COR-L47 (cell line): Measurements from ENCODE around the gene TSPEAR.

Experiments
- DNase-seq: peaks from one replicate; lab custom pipeline; 2025; lab: John Stamatoyannopoulos, UW

The TSPEAR gene

DNA sequence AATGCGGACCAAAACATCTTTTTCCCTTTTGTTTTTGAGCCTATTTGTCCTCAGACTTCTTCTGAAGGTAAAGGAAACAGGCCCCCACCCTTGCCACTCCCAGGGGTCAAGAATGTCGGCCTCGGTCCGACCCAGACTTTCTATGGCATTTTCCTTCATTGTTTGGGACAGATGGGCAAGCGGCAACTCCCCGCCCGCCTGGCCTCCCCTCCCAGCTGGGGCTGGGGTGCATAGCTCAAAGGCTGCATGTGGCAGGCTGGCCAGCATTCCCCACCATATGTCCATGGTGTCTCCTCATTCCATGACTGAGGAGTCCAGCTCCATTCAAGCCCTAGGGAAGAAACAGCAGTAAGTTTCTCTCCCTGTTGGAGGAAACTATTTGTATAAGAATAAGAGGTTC, 29.4 kb upstream of the TSPEAR start:
- DNase-seq = no peak

DNA sequence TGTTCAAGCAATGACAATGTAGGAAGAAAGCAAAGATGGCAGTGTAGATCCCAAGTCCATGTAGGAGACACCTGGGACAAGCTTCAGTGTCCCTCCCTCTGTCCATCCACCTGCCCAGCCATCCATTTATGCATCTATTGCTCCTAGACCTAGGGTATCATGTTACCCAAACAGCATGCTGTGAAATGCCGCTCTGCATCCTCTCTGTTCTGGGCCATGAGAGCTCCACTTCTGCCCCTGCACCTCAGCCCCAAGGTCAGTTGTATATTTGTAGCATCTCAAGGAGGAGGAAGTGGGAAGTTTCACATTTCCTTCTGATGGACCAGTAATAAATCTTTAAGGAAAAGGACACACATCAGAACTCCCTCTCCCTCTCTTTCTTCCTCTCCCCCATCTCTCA, 27.9 kb upstream of the TSPEAR start:
- DNase-seq = no peak

GRCh38 chr21:44738621-44739020, 27.2 kb upstream of the TSPEAR start:
- no peak for DNase-seq

GRCh38 chr21:44737706-44738354, 26.5 kb upstream of the TSPEAR start:
- no peak for DNase-seq

GRCh38 chr21:44736291-44737004, 25.1 kb upstream of the TSPEAR start:
- peak; percentile 97 for DNase-seq

- DNase-seq = no peak
Observed at GRCh38 chr21:44735821-44736220, 24.4 kb upstream of the TSPEAR start.

DNA sequence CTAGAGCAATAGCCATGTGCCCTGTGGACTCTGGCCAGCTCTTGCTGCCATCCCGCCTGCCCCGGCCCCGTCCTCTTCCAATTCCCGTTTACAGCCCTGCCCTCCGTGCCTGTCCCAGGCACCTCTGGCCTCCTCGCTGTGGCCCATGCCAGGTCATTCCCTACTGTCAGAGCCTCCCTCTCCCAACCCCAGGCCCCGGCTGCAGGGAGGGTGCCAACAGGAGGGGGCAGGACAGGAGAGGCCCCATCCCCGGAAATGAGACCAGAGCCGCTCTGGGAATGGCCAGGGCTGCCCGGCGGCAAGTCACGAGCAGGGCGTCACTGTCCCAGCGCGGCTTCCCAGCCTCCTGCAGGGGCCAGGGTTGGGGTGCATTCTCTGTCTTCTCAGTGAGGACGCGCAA, 23.5 kb upstream of the TSPEAR start:
- DNase-seq = no peak

DNA sequence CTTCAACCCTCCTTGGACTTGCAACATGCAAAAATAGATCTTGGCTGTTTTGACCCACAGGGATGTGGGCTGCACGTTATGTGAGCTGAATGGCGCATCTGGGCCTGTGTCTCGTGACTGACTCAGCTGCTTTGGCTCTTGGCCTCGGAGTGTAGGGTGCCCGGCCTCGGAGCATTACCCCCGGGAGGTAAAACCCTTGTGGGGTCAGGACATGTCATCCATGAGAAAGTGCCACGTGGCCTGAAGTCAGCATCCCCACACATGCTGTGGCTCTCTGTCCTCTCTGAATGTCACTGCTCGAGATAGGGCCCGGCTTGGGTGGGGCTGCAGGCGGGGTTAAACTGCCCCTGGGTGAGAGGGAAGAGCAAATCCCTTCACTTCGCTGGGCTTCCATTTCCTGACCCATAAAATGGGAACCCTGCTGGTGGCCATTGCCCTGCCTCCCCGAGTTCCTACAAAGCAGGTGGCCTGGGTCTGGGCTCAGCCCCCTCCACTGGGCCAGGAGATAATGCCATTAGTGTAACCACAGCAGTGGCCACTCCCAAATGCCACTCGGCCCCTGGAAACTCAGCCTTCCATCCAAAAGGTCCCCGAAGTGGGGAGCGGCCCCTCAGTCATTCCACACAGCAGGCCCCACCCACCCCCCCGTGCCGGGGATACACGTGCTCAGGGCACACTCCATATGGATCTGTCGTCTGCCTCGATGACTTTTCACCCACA, 22.8 kb upstream of the TSPEAR start:
- no peak for DNase-seq

- no peak for DNase-seq
Observed at GRCh38 chr21:44732956-44733355, 21.6 kb upstream of the TSPEAR start.

DNA sequence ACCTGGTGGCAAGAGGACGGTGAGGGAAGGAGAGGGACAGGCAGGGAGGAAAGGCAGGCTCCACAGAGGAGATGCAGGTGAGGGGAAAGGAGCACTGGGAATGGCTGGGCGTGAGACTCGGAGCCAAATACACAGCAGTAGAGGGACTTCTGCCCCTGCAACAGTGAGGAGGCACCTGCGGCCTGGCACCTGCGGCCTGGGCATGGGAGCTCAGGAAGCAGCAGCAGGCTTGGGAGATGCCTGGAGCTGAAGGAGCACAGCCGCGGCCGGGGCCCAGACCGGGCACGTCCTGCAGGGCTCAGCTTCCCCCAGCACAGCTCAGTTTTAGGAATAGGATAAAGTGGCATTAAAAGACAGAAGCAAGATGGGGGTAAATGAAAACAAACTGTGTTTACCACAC, 20.9 kb upstream of the TSPEAR start:
- DNase-seq = no peak

DNA sequence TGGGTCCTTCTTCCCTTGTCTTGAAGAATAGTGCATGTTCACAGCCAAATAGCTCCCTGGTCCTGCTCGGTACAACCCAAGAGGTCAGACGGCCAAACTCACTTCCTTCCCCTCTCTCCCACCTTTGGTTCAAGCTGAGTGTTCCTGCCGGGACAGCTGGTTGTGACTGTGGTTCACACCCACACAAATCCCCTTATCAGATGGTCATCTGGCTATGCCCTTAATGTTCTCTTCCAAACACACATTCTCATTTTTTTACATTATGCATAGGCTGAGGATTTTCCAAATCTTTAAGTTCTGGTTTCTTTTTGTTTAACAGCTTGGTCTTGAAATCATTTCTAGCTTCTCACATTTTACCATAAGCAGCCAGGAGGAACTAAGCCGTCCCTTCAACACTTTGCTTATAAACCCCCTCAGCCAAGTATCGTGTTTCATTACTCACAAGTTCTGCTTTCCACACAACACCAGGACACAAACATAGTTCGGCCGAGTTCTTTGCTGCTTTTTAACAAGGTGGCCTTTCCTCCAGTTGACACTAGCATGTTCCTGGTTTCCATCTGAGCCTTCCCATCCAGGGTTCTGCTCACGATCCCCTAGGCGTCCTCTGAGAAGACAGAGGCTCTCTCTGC, 19.7 kb upstream of the TSPEAR start:
- no peak for DNase-seq

- DNase-seq = no peak
Observed at GRCh38 chr21:44730028-44730395, 18.6 kb upstream of the TSPEAR start.

DNA sequence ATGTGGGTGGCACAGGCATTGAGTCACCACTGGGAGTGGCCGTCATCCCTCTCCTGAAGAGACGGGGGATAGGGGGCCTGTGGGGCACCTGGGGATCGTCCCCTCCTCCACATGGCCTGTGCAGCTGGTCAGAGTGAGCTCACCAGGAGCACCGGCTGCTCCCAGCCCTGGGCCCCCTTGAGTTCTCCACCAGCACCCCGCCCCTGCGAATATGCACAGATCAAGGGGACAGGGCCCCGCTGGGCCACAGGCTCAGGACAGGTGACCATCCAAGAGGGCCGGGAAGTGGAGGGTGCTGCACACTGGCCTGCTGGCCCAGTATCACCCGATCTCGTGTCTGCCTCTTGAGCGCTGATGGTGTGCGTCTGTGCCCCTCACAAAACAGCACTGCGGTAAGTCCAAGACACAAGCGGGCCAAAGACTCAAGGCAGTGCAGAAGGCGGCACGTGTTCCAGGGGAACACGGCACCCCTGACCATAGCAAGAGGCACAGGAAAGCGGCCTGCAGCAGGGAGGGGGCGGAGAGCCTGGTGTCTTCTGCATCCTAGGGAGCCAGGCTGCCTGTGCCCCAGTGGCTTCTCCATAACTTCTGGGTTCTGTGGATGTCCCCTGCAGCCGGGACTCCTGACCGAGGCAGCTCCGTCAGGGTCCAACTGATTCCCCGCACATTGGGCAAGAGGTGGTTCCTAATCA, 18.1 kb upstream of the TSPEAR start:
- no peak for DNase-seq

DNA sequence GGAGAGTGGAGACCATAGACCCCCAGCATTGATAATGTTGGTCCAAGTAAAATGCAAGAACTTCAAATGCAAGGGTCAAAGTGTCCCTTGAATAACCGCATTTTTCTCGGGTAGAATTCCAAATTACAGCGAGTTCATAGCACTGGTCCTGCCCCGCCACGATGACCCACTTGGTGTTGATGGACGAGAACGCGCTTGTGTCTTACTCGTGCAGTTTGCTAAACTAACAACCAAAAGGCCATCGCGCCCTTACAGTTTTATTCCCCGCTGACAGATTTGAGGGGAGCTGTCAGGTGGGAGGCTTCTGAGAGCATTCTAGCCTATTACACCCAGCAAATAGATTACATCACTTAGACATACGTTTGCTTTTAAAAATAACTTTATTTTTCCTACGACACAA, 17.3 kb upstream of the TSPEAR start:
- DNase-seq = no peak

- DNase-seq = no peak
Observed at GRCh38 chr21:44727757-44728156, 16.4 kb upstream of the TSPEAR start.

- no peak for DNase-seq
Observed at GRCh38 chr21:44727321-44727720, 15.9 kb upstream of the TSPEAR start.

GRCh38 chr21:44726826-44727225, 15.5 kb upstream of the TSPEAR start:
- DNase-seq = no peak

DNA sequence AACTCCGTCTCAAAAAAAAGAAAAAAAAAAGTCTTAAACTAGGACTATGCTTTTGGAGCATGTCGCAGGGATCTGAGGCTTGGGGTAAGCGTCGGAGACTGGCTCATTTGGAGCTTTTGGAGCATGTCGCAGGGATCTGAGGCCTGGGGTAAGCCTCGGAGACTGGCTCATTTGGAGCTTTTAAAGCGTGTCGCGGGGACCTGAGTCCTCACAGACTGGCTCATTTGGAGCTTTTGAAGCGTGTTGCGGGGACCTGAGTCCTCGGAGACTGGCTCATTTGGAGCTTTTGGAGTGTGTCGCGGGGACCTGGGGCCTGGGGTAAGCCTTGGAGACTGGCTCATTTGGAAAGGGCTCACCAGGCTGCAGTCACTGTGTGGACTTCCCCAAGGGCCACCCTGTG, 13.6 kb upstream of the TSPEAR start:
- DNase-seq = no peak

GRCh38 chr21:44724196-44724595, 12.8 kb upstream of the TSPEAR start:
- no peak for DNase-seq

DNA sequence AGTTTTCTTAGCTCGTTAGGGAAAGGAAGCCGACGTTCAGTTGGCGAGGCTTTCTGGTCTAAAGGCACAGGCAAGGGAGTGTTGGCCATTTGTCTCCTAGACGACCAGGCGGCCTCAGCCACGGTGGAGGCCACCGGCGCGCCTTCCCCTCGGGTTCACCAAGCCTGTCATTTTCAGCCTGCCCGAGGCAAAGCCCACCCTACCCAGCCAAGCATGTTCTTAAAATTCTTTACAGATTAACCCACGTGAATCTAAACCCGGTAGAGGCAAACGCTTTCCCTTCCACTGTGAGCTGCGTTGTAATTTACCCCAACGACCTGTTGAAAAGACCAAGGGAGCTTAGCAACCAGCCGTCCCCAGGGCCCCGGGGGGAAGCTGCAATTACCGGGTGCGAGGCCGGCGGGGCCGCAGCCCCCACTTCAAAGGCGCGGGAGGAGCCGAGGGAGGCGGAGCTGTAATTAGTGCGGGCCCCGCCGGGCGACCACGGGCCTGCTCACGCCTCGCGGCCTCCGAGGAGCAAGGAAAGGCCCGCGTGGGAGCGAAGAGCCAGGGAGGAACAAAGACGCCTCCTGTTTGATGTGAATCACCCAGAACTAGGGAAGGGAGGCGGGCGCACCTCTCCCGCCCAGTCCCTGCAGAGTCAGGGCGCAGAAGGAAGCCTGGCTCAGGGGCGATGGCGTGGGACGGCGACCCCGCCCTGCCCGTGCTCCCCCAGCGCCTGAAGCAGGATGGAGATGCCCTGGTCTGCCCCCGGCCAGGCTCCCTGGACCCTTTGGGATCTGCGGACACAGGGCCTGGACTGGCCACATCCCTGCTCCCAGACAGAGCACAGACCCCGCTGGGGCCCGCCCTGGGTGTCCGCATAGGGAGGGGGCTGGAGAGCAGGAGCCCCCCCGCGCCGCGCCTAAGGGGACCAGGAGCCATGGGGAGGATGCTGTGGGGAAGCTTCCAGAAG, 12.1 kb upstream of the TSPEAR start:
- no peak for DNase-seq

- no peak for DNase-seq
Observed at GRCh38 chr21:44722731-44723130, 11.4 kb upstream of the TSPEAR start.
